ENCODE measurements around the gene PCYT1B.
"Not testable (repeated sequence)": the region's sequence is repeated elsewhere in the genome, so short reads cannot be mapped to it uniquely, and the experiment has no call there.

PCYT1B gene

GRCh38 chrX:24647257-24648058 is at the start of gene PCYT1B:
TSS of gene PCYT1B (minus strand) at chrX:24647347. CDS start at chrX:24647105, 242 bp downstream.
- peak; percentile 32 for DNase-seq (ENCODE audit: low spot score)

GRCh38 chrX:24696294-24696693 is 49.1 kb upstream of the PCYT1B start:
- DNase-seq (ENCODE audit: low spot score), result no peak

- no peak for DNase-seq (ENCODE audit: low spot score)
Observed at GRCh38 chrX:24694825-24695224, 47.7 kb upstream of the PCYT1B start.

- peak; percentile 40 for DNase-seq (ENCODE audit: low spot score)
Observed at GRCh38 chrX:24693453-24694202, 46.5 kb upstream of the PCYT1B start, which contains the start of gene POLA1. TSS of gene POLA1 (plus strand) at chrX:24693918. CDS start at chrX:24693962, 44 bp downstream.

- no peak for DNase-seq (ENCODE audit: low spot score)
Observed at GRCh38 chrX:24692305-24692704, 45.2 kb upstream of the PCYT1B start.

- DNase-seq (ENCODE audit: low spot score), result no peak
Observed at GRCh38 chrX:24684048-24684447, 36.9 kb upstream of the PCYT1B start.

GRCh38 chrX:24682739-24683432 is 35.7 kb upstream of the PCYT1B start:
- no peak for DNase-seq (ENCODE audit: low spot score)

- DNase-seq (ENCODE audit: low spot score), result no peak
Observed at GRCh38 chrX:24676403-24677024, 29.4 kb upstream of the PCYT1B start.

GRCh38 chrX:24673424-24673823 is 26.3 kb upstream of the PCYT1B start:
- DNase-seq (ENCODE audit: low spot score), result no peak

GRCh38 chrX:24672701-24673190 is 25.6 kb upstream of the PCYT1B start:
- no peak for DNase-seq (ENCODE audit: low spot score)

- no peak for DNase-seq (ENCODE audit: low spot score)
Observed at GRCh38 chrX:24668111-24668510, 21.0 kb upstream of the PCYT1B start.

GRCh38 chrX:24662352-24662751 is 15.2 kb upstream of the PCYT1B start:
- no peak for DNase-seq (ENCODE audit: low spot score)

- no peak for DNase-seq (ENCODE audit: low spot score)
Observed at GRCh38 chrX:24661292-24661691, 14.1 kb upstream of the PCYT1B start.

- no peak for DNase-seq (ENCODE audit: low spot score)
Observed at GRCh38 chrX:24659646-24660045, 12.5 kb upstream of the PCYT1B start.

GRCh38 chrX:24659106-24659505 is 12.0 kb upstream of the PCYT1B start:
- DNase-seq (ENCODE audit: low spot score), result no peak

- DNase-seq (ENCODE audit: low spot score), result no peak
Observed at GRCh38 chrX:24658421-24658820, 11.3 kb upstream of the PCYT1B start.

GRCh38 chrX:24657671-24658386 is 10.7 kb upstream of the PCYT1B start:
- DNase-seq (ENCODE audit: low spot score), result no peak

- not testable (repeated sequence) for DNase-seq (ENCODE audit: low spot score)
Observed at GRCh38 chrX:24655679-24656078, 8.5 kb upstream of the PCYT1B start.

- no peak for DNase-seq (ENCODE audit: low spot score)
Observed at GRCh38 chrX:24651783-24652182, 4.6 kb upstream of the PCYT1B start.

GRCh38 chrX:24648495-24648894 is 1.3 kb upstream of the PCYT1B start:
- no peak for DNase-seq (ENCODE audit: low spot score)

- DNase-seq (ENCODE audit: low spot score), result no peak
Observed at GRCh38 chrX:24646745-24647182, 383 bp downstream of the PCYT1B start.
